ENCODE measurements around the gene SCOC. TPM values are rescaled to one million over a fixed set of nuclear protein-coding genes. Genes with fewer than 3 reads are reported as not detected.

Gene SCOC
- total and polyA plus RNA-seq, 10 of the 15 experiments (the other 5 are each of a cell fraction or from before 2014, with no cell fraction given): 28.2 to 154 (median 54.0) TPM

DNA sequence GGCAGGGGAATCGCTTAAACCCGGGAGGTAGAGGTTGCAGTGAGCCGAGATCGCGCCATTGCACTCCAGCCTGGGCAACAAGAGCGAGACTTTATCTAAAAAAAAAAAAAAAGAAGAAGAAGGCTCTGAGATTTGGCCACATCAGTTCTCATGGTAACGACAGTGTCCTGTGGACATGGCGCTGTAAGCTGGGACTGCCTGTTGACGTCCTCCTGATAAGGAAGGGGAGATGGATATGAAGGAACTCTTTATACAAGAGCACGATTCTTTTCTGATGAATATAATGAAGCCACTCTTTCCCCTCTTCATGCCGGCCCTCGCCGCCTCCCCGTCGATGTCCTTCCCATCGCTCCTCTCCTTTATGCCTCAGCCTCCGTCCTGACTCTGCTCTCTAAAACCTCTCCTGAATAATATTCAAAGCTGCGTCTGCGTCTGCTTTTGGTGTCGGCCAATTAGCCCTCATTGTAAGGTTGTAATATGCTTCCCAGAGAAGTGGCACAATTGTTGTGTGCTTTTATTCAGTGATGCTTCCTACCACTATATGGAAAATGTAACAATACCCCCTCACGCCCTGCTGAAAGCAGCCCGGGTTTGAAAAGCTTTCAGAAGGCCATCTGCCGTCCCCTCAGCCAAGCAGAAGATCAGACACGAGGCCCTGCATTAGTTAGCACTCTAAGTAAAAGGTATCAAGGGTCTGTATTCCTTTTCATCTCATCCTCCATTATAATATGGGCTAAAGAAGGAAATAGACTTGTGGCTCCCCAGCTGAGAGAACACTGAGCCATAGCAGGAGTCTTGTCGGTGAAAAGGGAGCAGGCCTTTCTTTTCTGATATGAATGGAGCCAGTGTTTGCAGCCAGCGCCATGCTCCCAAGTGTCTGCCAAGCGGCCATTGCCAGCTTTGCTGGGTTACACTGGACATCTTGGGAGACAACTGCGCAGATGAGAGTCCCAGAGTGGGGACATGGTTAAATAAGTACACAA lies 22.1 kb upstream of the SCOC start (continued):
- TF ChIP-seq GABPA (IDR thresholded peaks at IDR 0.05; ENCODE audit: low read depth): no peak
- no peak for TF ChIP-seq TBL1XR1 (IDR thresholded peaks at IDR 0.05; ENCODE audit: low read depth, low read length)
- TF ChIP-seq SMARCA5 (IDR thresholded peaks at IDR 0.05): no peak
- no peak for TF ChIP-seq FOXK2 (IDR thresholded peaks at IDR 0.05)
- TF ChIP-seq DPF2 (IDR thresholded peaks at IDR 0.05): no peak
- no peak for TF ChIP-seq ZNF592 (IDR thresholded peaks at IDR 0.05)

DNA sequence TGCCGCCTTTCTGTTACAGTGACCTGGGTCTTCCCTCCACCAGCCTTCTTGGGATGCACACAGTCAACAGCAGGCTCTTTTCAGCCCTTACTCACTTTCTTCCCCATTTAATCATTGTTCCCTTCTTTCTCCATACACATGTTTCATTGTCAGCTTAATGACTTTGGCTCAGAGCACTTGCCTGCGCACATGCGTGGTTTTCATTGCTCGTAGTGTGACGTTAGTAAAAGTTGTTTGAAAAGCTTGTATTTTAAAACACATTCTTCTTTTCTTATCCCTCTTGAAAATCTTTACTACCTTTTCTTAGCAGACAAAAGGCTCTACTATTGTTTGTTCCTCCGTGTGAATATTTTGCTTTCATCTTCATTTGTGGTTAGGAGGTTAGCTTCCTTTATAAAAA lies 19.7 kb upstream of the SCOC start:
- in situ Hi-C loops (cut with MboI): no loop called here
- H3K4me2 ChIP-seq (ENCODE audit: control insufficient read depth, insufficient read depth): no peak overlapping the region
- TF ChIP-seq RCOR1 (conservative IDR thresholded peaks at IDR 0.05; ENCODE audit: low read depth, low read length) (no peak), FOXK2 (IDR thresholded peaks at IDR 0.05) (no peak), E2F4 (IDR thresholded peaks at IDR 0.05; ENCODE audit: low read depth, low read length) (no peak), CHD4 (IDR thresholded peaks at IDR 0.05) (no peak)
- TF ChIP-seq, protein P1, sequence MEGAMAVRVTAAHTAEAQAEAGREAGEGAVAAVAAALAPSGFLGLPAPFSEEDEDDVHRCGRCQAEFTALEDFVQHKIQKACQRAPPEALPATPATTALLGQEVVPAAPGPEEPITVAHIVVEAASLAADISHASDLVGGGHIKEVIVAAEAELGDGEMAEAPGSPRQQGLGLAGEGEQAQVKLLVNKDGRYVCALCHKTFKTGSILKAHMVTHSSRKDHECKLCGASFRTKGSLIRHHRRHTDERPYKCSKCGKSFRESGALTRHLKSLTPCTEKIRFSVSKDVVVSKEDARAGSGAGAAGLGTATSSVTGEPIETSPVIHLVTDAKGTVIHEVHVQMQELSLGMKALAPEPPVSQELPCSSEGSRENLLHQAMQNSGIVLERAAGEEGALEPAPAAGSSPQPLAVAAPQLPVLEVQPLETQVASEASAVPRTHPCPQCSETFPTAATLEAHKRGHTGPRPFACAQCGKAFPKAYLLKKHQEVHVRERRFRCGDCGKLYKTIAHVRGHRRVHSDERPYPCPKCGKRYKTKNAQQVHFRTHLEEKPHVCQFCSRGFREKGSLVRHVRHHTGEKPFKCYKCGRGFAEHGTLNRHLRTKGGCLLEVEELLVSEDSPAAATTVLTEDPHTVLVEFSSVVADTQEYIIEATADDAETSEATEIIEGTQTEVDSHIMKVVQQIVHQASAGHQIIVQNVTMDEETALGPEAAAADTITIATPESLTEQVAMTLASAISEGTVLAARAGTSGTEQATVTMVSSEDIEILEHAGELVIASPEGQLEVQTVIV (IDR thresholded peaks at IDR 0.05; ENCODE audit: borderline replicate concordance, partially characterized antibody): no peak
- TF ChIP-seq, protein P2, sequence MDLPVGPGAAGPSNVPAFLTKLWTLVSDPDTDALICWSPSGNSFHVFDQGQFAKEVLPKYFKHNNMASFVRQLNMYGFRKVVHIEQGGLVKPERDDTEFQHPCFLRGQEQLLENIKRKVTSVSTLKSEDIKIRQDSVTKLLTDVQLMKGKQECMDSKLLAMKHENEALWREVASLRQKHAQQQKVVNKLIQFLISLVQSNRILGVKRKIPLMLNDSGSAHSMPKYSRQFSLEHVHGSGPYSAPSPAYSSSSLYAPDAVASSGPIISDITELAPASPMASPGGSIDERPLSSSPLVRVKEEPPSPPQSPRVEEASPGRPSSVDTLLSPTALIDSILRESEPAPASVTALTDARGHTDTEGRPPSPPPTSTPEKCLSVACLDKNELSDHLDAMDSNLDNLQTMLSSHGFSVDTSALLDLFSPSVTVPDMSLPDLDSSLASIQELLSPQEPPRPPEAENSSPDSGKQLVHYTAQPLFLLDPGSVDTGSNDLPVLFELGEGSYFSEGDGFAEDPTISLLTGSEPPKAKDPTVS (IDR thresholded peaks at IDR 0.05; ENCODE audit: low read depth, low read length): no peak

More for the DNA sequence above, 19.7 kb upstream of the SCOC start:
- CTCF ChIA-PET: interaction anchor here (0.7 to 1.2 kb wide), 3 partner anchors 75 to 256 kb away, joined by 3 to 5 read pairs (median 3); no protein-coding TSS in a partner anchor
- H2AFZ ChIP-seq (ENCODE audit: control insufficient read depth, low read depth, low read length): no peak overlapping the region
- no peaks in the 10 kb centered on the region for H3K9me3 ChIP-seq (replicated peaks; ENCODE audit: control insufficient read depth, insufficient read depth, low read length)
- no peaks in the 10 kb centered on the region for H4K20me1 ChIP-seq (ENCODE audit: control insufficient read depth, insufficient read depth)
- DNase-seq (ENCODE audit: low read depth, low spot score) (no peak), ATAC-seq (no peak), FAIRE-seq (no peak)
- BruUV-seq (replicated peaks): no TSS peak
- H3K27ac ChIP-seq (ENCODE audit: control insufficient read depth, insufficient read depth): no peak overlapping the region
- intact Hi-C loops (cut with micrococcal nuclease; ENCODE audit: unreplicated experiment): no loop called here
- H3K4me1 ChIP-seq (ENCODE audit: control insufficient read depth, insufficient read depth, low read length): no peaks in the 10 kb centered on the region
- H3K36me3 ChIP-seq (ENCODE audit: control insufficient read depth in 2 of 2, insufficient read depth in 2 of 2, low read length in 1 of 2): no peaks in the 10 kb centered on the region
- no peaks in the 10 kb centered on the region for H3K27me3 ChIP-seq (replicated peaks in 1 of 2; ENCODE audit: control insufficient read depth in 2 of 2, insufficient read depth in 2 of 2, low read length in 1 of 2)
- 67% methylated on average over 6 of the region's 6 CpGs for WGBS (ENCODE audit: insufficient coverage, insufficient replicate concordance, low lambda C conversion rate, missing lambda C conversion rate)
- RAD21 ChIA-PET (ENCODE audit: unreplicated experiment): no interaction called here
- SMC1A ChIA-PET (ENCODE audit: uncharacterized antibody, unreplicated experiment): no interaction called here
- H3K79me2 ChIP-seq (ENCODE audit: control insufficient read depth, insufficient read depth, low read length): no peaks in the 10 kb centered on the region
- no peak overlapping the region for H3K9ac ChIP-seq (ENCODE audit: control insufficient read depth, insufficient read depth, low read length)
- POLR2A ChIA-PET: no interaction called here
- no peak overlapping the region for H3K4me3 ChIP-seq

Data from GM12878 (cell line).